ENCODE data around the gene AGK. TPM values are rescaled to one million over a fixed set of nuclear protein-coding genes. Genes with fewer than 3 reads are reported as not detected.
"Not testable (repeated sequence)": the region's sequence is repeated elsewhere in the genome, so short reads cannot be mapped to it uniquely, and the experiment has no call there.

AGK gene
- total RNA-seq, 1 experiment from 2014 or later = 35.4 TPM

DNA sequence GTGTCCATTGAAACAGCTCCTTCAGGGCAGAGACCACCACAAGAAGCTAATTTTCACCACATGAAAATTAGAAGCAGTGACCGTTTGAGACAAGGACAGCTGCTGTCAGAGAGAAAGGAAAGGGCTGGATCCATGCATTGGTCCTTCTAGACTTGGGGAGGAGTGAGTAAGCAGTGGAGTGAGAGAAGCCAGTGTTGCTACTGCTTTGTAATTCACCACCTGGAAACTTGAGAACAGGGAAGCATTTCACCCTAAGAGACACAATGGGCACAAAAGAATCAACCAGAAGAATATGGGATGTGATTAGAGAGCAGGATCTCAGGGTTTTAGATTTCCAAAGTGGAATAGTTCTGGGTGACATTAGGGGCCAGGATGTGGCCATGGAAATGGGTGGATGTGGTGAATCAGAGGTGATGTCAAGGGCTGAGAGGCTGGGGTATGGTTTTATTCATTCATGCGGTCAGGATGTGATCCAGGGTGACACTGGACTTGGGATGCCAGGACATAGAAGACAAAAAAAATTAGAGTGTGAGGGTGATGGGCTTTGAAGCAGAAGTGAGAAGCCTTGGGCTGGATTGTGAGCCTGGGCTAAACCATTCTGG lies 89.1 kb downstream of the AGK start:
- POLR2A ChIA-PET = no interaction called here
- no TSS peak for BruUV-seq (replicated peaks)
- H3K36me3 Mint-ChIP-seq (ENCODE audit: insufficient read depth, unreplicated experiment) = peaks cover 14% of the 10 kb centered on the region
- no peak for DNase-seq (ENCODE audit: unreplicated experiment)
- no peak for TF ChIP-seq CTCF (IDR thresholded peaks at IDR 0.05; ENCODE audit: unreplicated experiment)
- H3K4me1 Mint-ChIP-seq (ENCODE audit: insufficient read depth, unreplicated experiment) = no peaks in the 10 kb centered on the region
- CTCF ChIA-PET = interaction anchor here (0.6 to 2.6 kb wide), 3 partner anchors 10 to 900 kb away, joined by 3 to 14 read pairs (median 6); no protein-coding TSS in a partner anchor
- no peak overlapping the region for H3K27ac Mint-ChIP-seq (ENCODE audit: low read depth, unreplicated experiment)
- no peaks in the 10 kb centered on the region for H3K9me3 Mint-ChIP-seq (ENCODE audit: unreplicated experiment)
- intact Hi-C loops (cut with micrococcal nuclease) = no loop called here
- H3K4me3 Mint-ChIP-seq (ENCODE audit: unreplicated experiment) = no peak overlapping the region
- H3K27me3 Mint-ChIP-seq (ENCODE audit: insufficient read depth, unreplicated experiment) = no peaks in the 10 kb centered on the region

DNA sequence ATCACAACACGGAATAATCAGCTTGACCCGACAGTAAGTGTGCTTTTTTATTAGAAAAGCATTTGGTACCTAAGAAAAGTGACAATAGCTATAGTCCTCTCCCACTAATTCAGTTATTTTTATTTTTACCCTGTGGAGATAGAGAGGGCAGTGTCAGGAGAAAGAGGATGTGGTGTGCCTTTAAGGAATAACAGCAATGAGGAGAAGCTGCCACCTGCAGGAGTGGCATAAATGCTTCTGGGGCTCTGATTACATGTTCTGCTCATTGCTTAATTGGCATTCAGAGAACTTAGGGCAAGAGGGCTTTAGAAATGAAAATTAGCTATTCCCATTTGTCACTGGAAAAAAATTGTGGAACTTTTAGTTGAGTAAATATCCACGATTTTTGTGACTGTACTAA lies 90.7 kb downstream of the AGK start:
- Mint-ChIP-seq H3K27me3 (ENCODE audit: insufficient read depth, unreplicated experiment) (no peaks in the 10 kb centered on the region), H3K9me3 (ENCODE audit: unreplicated experiment) (no peaks in the 10 kb centered on the region), H3K4me3 (ENCODE audit: unreplicated experiment) (no peak overlapping the region), H3K4me1 (ENCODE audit: insufficient read depth, unreplicated experiment) (no peaks in the 10 kb centered on the region), H3K27ac (ENCODE audit: low read depth, unreplicated experiment) (no peak overlapping the region), H3K36me3 (ENCODE audit: insufficient read depth, unreplicated experiment) (peaks cover 20% of the 10 kb centered on the region)
- intact Hi-C loops (cut with micrococcal nuclease) = no loop called here
- TF ChIP-seq CTCF (IDR thresholded peaks at IDR 0.05; ENCODE audit: unreplicated experiment) = no peak
- BruUV-seq (replicated peaks) = no TSS peak
- CTCF ChIA-PET = interaction anchor here (0.6 to 2.6 kb wide), 5 partner anchors 8 to 1519 kb away, joined by 4 to 14 read pairs (median 5); no protein-coding TSS in a partner anchor
- no peak for DNase-seq (ENCODE audit: unreplicated experiment)
- POLR2A ChIA-PET = interaction anchor here (0.6 kb wide), 1 partner anchor 650 kb away, joined by 3 read pairs; no protein-coding TSS in a partner anchor

- Mint-ChIP-seq H3K36me3 (ENCODE audit: insufficient read depth, unreplicated experiment) (peaks cover 27% of the 10 kb centered on the region), H3K27ac (ENCODE audit: low read depth, unreplicated experiment) (no peak overlapping the region), H3K9me3 (ENCODE audit: unreplicated experiment) (no peaks in the 10 kb centered on the region), H3K4me1 (ENCODE audit: insufficient read depth, unreplicated experiment) (peaks cover 6% of the 10 kb centered on the region), H3K4me3 (ENCODE audit: unreplicated experiment) (no peak overlapping the region), H3K27me3 (ENCODE audit: insufficient read depth, unreplicated experiment) (no peaks in the 10 kb centered on the region)
- BruUV-seq (replicated peaks) = no TSS peak
- ChIA-PET POLR2A (interaction anchor here (1.2 kb wide), 1 partner anchor 11 kb away, joined by 4 read pairs; no protein-coding TSS in a partner anchor), CTCF (interaction anchor here (1.4 kb wide), 1 partner anchor 112 kb away, joined by 3 read pairs; no protein-coding TSS in a partner anchor)
- DNase-seq (ENCODE audit: unreplicated experiment) = no peak
- intact Hi-C loops (cut with micrococcal nuclease) = no loop called here
- TF ChIP-seq CTCF (IDR thresholded peaks at IDR 0.05; ENCODE audit: unreplicated experiment) = no peak
Measured at GRCh38 chr7:141645188-141645587, 94.0 kb downstream of the AGK start.

DNA sequence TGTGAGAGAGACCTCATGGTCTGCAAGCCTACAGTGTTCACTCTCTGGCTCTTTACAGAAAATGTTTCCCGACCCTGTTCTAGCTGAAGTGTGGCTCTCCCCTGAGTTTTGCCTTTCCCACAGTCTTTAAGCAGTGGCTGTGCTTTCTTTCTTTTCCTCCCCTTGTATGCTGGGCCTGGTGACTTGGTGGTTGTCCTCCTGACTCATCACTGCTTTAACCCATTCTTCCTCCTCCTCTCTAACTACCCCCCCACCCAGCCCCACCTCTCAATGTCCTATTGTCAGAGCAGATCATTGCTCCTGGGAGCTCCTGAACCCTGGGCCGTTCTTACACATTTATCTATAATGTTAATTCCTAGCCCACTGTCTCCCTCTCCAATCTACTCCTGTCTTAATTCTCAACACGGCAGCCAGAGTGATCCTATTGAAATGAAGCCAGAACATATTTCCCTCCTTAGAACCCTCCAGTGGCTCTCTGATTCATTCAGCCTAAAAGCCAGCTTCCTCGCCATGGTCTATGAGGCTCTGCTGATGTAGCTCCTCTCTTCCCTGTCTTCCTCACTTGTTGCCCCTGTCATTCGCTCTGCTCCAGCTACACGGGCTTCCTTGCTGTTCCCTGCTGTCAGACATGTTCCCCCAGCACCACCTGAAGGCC lies 95.7 kb downstream of the AGK start:
- intact Hi-C loops (cut with micrococcal nuclease) = no loop called here
- CTCF ChIA-PET = interaction anchor here (0.5 to 1.3 kb wide), 5 partner anchors 9 to 562 kb away, joined by 3 to 5 read pairs (median 5); no protein-coding TSS in a partner anchor
- TF ChIP-seq CTCF (IDR thresholded peaks at IDR 0.05; ENCODE audit: unreplicated experiment) = no peak
- Mint-ChIP-seq H3K9me3 (ENCODE audit: unreplicated experiment) (no peaks in the 10 kb centered on the region), H3K27ac (ENCODE audit: low read depth, unreplicated experiment) (no peak overlapping the region), H3K27me3 (ENCODE audit: insufficient read depth, unreplicated experiment) (no peaks in the 10 kb centered on the region), H3K4me3 (ENCODE audit: unreplicated experiment) (no peak overlapping the region), H3K4me1 (ENCODE audit: insufficient read depth, unreplicated experiment) (peaks cover 6% of the 10 kb centered on the region), H3K36me3 (ENCODE audit: insufficient read depth, unreplicated experiment) (peaks cover 15% of the 10 kb centered on the region)
- POLR2A ChIA-PET = no interaction called here
- DNase-seq (ENCODE audit: unreplicated experiment) = no peak
- no TSS peak for BruUV-seq (replicated peaks)

GRCh38 chr7:141647701-141648100 lies 96.5 kb downstream of the AGK start:
- Mint-ChIP-seq H3K36me3 (ENCODE audit: insufficient read depth, unreplicated experiment) (peaks cover 13% of the 10 kb centered on the region), H3K27ac (ENCODE audit: low read depth, unreplicated experiment) (peak overlapping the region; percentile 50)
- POLR2A ChIA-PET = interaction anchor here (1.4 kb wide), 1 partner anchor 20 kb away, joined by 4 read pairs; no protein-coding TSS in a partner anchor
- H3K4me3 Mint-ChIP-seq (ENCODE audit: unreplicated experiment); H3K9me3 Mint-ChIP-seq (ENCODE audit: unreplicated experiment); BruUV-seq (replicated peaks); H3K4me1 Mint-ChIP-seq (ENCODE audit: insufficient read depth, unreplicated experiment); H3K27me3 Mint-ChIP-seq (ENCODE audit: insufficient read depth, unreplicated experiment); DNase-seq (ENCODE audit: unreplicated experiment): not testable (repeated sequence)
- intact Hi-C loops (cut with micrococcal nuclease) = loop anchor here (2.0 kb wide), 1 partner anchor 577 kb away; no protein-coding TSS in a partner anchor
- CTCF ChIA-PET = interaction anchor here (1.1 to 1.5 kb wide), 2 partner anchors 115 to 836 kb away, joined by 3 to 5 read pairs; no protein-coding TSS in a partner anchor
